Natural killer cell treated with Interleukin-12 subunit alpha and Interleukin-12 subunit beta and Interleukin-15 and Interleukin-18, amount 100 ng/mL, for 72 hours (primary cell): Measurements from ENCODE around the gene POR. TPM values are rescaled to one million over a fixed set of nuclear protein-coding genes. Genes with fewer than 3 reads are reported as not detected.
A peak's percentile ranks its signal among the peaks of the same experiment; 100 is the strongest.
"Not testable (repeated sequence)": the region's sequence is repeated elsewhere in the genome, so short reads cannot be mapped to it uniquely, and the experiment has no call there.

Experiments
- ATAC-seq, 2 donors: fragments of 150-1000 bp; cut with Tn5 transposase in 1 of 2; sonication (Bioruptor Pico), chemical (Tn5 transposase) in 1 of 2; 2 replicates each; pipeline ENCODE4 v1.10.0; 2021
- DNase-seq: peaks from one replicate; pipeline ENCODE4 v3.0.0; 2022; ENCODE audit warnings: low spot score
- H3K27ac Mint-ChIP-seq, 2 donors: 1 replicate in 1 of 2; 2 replicates in 1 of 2; pipeline ENCODE4 v1.8.0; 2022; ENCODE audit warnings: mixed read lengths in 2 of 2, mild to moderate bottlenecking in 1 of 2, moderate library complexity in 1 of 2
- H3K27me3 Mint-ChIP-seq, 2 donors: 1 replicate in 1 of 2; 2 replicates in 1 of 2; pipeline ENCODE4 v1.8.0; 2022; ENCODE audit warnings: mixed read lengths in 2 of 2
- H3K36me3 Mint-ChIP-seq: one replicate; pipeline ENCODE4 v1.8.0; 2022; ENCODE audit warnings: mixed read lengths
- H3K4me1 Mint-ChIP-seq, 2 donors: 1 replicate in 1 of 2; 2 replicates in 1 of 2; pipeline ENCODE4 v1.8.0; 2022; ENCODE audit warnings: low read depth in 2 of 2, mixed read lengths in 2 of 2, mild to moderate bottlenecking in 1 of 2
- H3K4me3 Mint-ChIP-seq: one replicate; pipeline ENCODE4 v1.8.0; 2022; ENCODE audit warnings: mixed read lengths
- H3K9me3 Mint-ChIP-seq: 2 replicates; pipeline ENCODE4 v1.8.0; 2022; ENCODE audit warnings: mixed read lengths
- total RNA-seq, 2 donors: library from RNA; stranded (reverse); gene quantifications; one replicate each; pipeline ENCODE4 v1.2.3, GENCODE V29; 2022

Gene POR
- total RNA-seq, 2 donors from 2014 or later = 112 to 164 TPM

- Mint-ChIP-seq H3K36me3 (peaks cover 15% of the 10 kb centered on the region), H3K27ac (peak overlapping the region; percentile 72 to 97), H3K4me3 (peak overlapping the region; percentile 95), H3K9me3 (no peaks in the 10 kb centered on the region), H3K4me1 (peaks cover 25 to 39% of the 10 kb centered on the region in 2 donors), H3K27me3 (no peaks in the 10 kb centered on the region)
- DNase-seq (no peak), ATAC-seq (peak in 1 of 2 donors; percentile 46)
Measured at GRCh38 chr7:75878312-75878768, 36.6 kb upstream of the POR start.

GRCh38 chr7:75878769-75879611 is 36.0 kb upstream of the POR start, which contains the start of gene RHBDD2:
RHBDD2 (plus strand) TSS chr7:75879034; CDS start chr7:75879083, 49 bp downstream.
- no peaks in the 10 kb centered on the region for H3K9me3 Mint-ChIP-seq
- peak within 1 kb of the TSS; percentile 95 for H3K4me3 Mint-ChIP-seq
- peak within 1 kb of the TSS; percentile 72 to 97 for H3K27ac Mint-ChIP-seq
- H3K27me3 Mint-ChIP-seq = no peaks in the 10 kb centered on the region
- ATAC-seq (peak; percentile 98), DNase-seq (peak; percentile 96)
- peaks cover 25 to 39% of the 10 kb centered on the region in 2 donors for H3K4me1 Mint-ChIP-seq
- H3K36me3 Mint-ChIP-seq = peaks cover 15% of the 10 kb centered on the region

GRCh38 chr7:75879771-75880184 is 35.2 kb upstream of the POR start:
- no peaks in the 10 kb centered on the region for H3K27me3 Mint-ChIP-seq
- H3K27ac Mint-ChIP-seq = peak overlapping the region; percentile 72 to 93
- H3K4me1 Mint-ChIP-seq = peaks cover 25 to 39% of the 10 kb centered on the region in 2 donors
- peak overlapping the region; percentile 95 for H3K4me3 Mint-ChIP-seq
- no peaks in the 10 kb centered on the region for H3K9me3 Mint-ChIP-seq
- no peak for ATAC-seq
- peaks cover 15% of the 10 kb centered on the region for H3K36me3 Mint-ChIP-seq
- DNase-seq = no peak

- ATAC-seq (no peak), DNase-seq (no peak)
- Mint-ChIP-seq H3K4me1 (peaks cover 25 to 39% of the 10 kb centered on the region in 2 donors), H3K9me3 (no peaks in the 10 kb centered on the region), H3K27ac (peak overlapping the region; percentile 72 to 93), H3K36me3 (peaks cover 15% of the 10 kb centered on the region), H3K27me3 (no peaks in the 10 kb centered on the region), H3K4me3 (peak overlapping the region; percentile 95)
Measured at GRCh38 chr7:75880242-75880641, 34.7 kb upstream of the POR start.

GRCh38 chr7:75881436-75882095 is 33.4 kb upstream of the POR start:
- peaks cover 15% of the 10 kb centered on the region for H3K36me3 Mint-ChIP-seq
- no peak for ATAC-seq

GRCh38 chr7:75883265-75883824 is 31.6 kb upstream of the POR start:
- not testable (repeated sequence) for H3K27me3 Mint-ChIP-seq, H3K27ac Mint-ChIP-seq, H3K4me3 Mint-ChIP-seq, H3K9me3 Mint-ChIP-seq, ATAC-seq, DNase-seq
- Mint-ChIP-seq H3K4me1 (peaks cover 18 to 21% of the 10 kb centered on the region in 2 donors), H3K36me3 (peaks cover 15% of the 10 kb centered on the region)

More at GRCh38 chr7:75881436-75882095, 33.4 kb upstream of the POR start:
- Mint-ChIP-seq H3K9me3 (no peaks in the 10 kb centered on the region), H3K4me3 (peak overlapping the region; percentile 14), H3K4me1 (peaks cover 25 to 32% of the 10 kb centered on the region in 2 donors), H3K27me3 (no peaks in the 10 kb centered on the region), H3K27ac (no peak overlapping the region)
- DNase-seq = no peak

GRCh38 chr7:75884476-75884875 is 30.5 kb upstream of the POR start:
- Mint-ChIP-seq H3K36me3 (peaks cover 12% of the 10 kb centered on the region), H3K4me3 (no peak overlapping the region), H3K4me1 (peaks cover 11 to 20% of the 10 kb centered on the region in 2 donors)

GRCh38 chr7:75885036-75885435 is 29.9 kb upstream of the POR start:
- peaks cover 8% of the 10 kb centered on the region for H3K36me3 Mint-ChIP-seq
- H3K27ac Mint-ChIP-seq = no peak overlapping the region
- H3K9me3 Mint-ChIP-seq = no peaks in the 10 kb centered on the region
- no peak for DNase-seq
- no peak overlapping the region for H3K4me3 Mint-ChIP-seq
- H3K4me1 Mint-ChIP-seq = peaks cover 5 to 14% of the 10 kb centered on the region in 2 donors
- no peak for ATAC-seq
- no peaks in the 10 kb centered on the region for H3K27me3 Mint-ChIP-seq

More at GRCh38 chr7:75884476-75884875, 30.5 kb upstream of the POR start:
- Mint-ChIP-seq H3K27me3 (no peaks in the 10 kb centered on the region), H3K27ac (no peak overlapping the region), H3K9me3 (no peaks in the 10 kb centered on the region)
- DNase-seq (no peak), ATAC-seq (no peak)

GRCh38 chr7:75887669-75888369 is 27.1 kb upstream of the POR start:
- no peaks in the 10 kb centered on the region for H3K27me3 Mint-ChIP-seq
- peaks cover 0 to 10% of the 10 kb centered on the region in 2 donors for H3K4me1 Mint-ChIP-seq
- H3K27ac Mint-ChIP-seq = no peak overlapping the region
- DNase-seq (no peak), ATAC-seq (no peak)
- H3K9me3 Mint-ChIP-seq = no peaks in the 10 kb centered on the region
- no peaks in the 10 kb centered on the region for H3K36me3 Mint-ChIP-seq
- no peak overlapping the region for H3K4me3 Mint-ChIP-seq

- Mint-ChIP-seq H3K36me3 (no peaks in the 10 kb centered on the region), H3K9me3 (no peaks in the 10 kb centered on the region), H3K4me1 (peaks cover 0 to 8% of the 10 kb centered on the region in 2 donors), H3K27ac (no peak overlapping the region), H3K4me3 (no peak overlapping the region), H3K27me3 (no peaks in the 10 kb centered on the region)
- ATAC-seq (no peak), DNase-seq (no peak)
Measured at GRCh38 chr7:75888464-75889222, 26.3 kb upstream of the POR start.

- ATAC-seq (no peak), DNase-seq (no peak)
- no peaks in the 10 kb centered on the region for H3K36me3 Mint-ChIP-seq
- no peak overlapping the region for H3K4me3 Mint-ChIP-seq
- no peaks in the 10 kb centered on the region for H3K27me3 Mint-ChIP-seq
- peaks cover 0 to 8% of the 10 kb centered on the region in 2 donors for H3K4me1 Mint-ChIP-seq
- no peak overlapping the region for H3K27ac Mint-ChIP-seq
- H3K9me3 Mint-ChIP-seq = no peaks in the 10 kb centered on the region
Measured at GRCh38 chr7:75889223-75889825, 25.6 kb upstream of the POR start.

- no peaks in the 10 kb centered on the region for H3K36me3 Mint-ChIP-seq
- no peak overlapping the region for H3K27ac Mint-ChIP-seq
- no peaks in the 10 kb centered on the region for H3K27me3 Mint-ChIP-seq
- H3K4me3 Mint-ChIP-seq = no peak overlapping the region
- H3K4me1 Mint-ChIP-seq = peaks cover 0 to 8% of the 10 kb centered on the region in 2 donors
- ATAC-seq (no peak), DNase-seq (no peak)
- H3K9me3 Mint-ChIP-seq = no peaks in the 10 kb centered on the region
Measured at GRCh38 chr7:75889826-75890225, 25.1 kb upstream of the POR start.
